CD14-positive monocyte (primary cell): ENCODE results near the gene RASSF1. TPM values are rescaled to one million over a fixed set of nuclear protein-coding genes. Genes with fewer than 3 reads are reported as not detected.

ENCODE experiments used
- DNase-seq, 3 donors: peaks; one replicate each; pipeline ENCODE4 v3.0.0-alpha.2; 2011 to 2022
- H2AFZ ChIP-seq: 2 replicates; pipeline ENCODE4 v1.6.0; 2012; ENCODE audit warnings: mild to moderate bottlenecking, low read depth, low read length, inconsistent platforms; ENCODE audit not compliant: insufficient read depth, poor library complexity, severe bottlenecking
- H3K27ac ChIP-seq, 2 donors: 1 replicate in 1 of 2; 2 replicates in 1 of 2; pipeline ENCODE4 v1.5.1; 2012 to 2013; ENCODE audit warnings: low read length in 2 of 2, control low read depth in 1 of 2, inconsistent platforms in 1 of 2, low read depth in 1 of 2, mild to moderate bottlenecking in 1 of 2
- H3K27me3 ChIP-seq, 2 donors: one replicate each; pipeline versions ENCODE4 v1.6.0 to v1.6.1; 2011 to 2013; ENCODE audit warnings: low read length in 2 of 2; ENCODE audit not compliant: control insufficient read depth in 2 of 2, insufficient read depth in 2 of 2
- H3K36me3 ChIP-seq, 2 donors: replicated peaks in 1 of 2; 1 replicate in 1 of 2; 2 replicates in 1 of 2; pipeline versions ENCODE4 v1.5.1 to v1.6.1; 2012 to 2013; ENCODE audit warnings: low read length in 2 of 2, control low read depth in 1 of 2, inconsistent platforms in 1 of 2, mild to moderate bottlenecking in 1 of 2; ENCODE audit not compliant: insufficient read depth in 2 of 2, control insufficient read depth in 1 of 2
- H3K4me1 ChIP-seq, 2 donors: 1 replicate in 1 of 2; 2 replicates in 1 of 2; pipeline versions ENCODE4 v1.5.1 to v1.6.1; 2012 to 2013; ENCODE audit warnings: low read length in 2 of 2, control low read depth in 1 of 2, inconsistent platforms in 1 of 2, mild to moderate bottlenecking in 1 of 2, moderate library complexity in 1 of 2; ENCODE audit not compliant: insufficient read depth in 2 of 2, control insufficient read depth in 1 of 2
- H3K4me2 ChIP-seq: replicated peaks from 2 replicates; pipeline ENCODE3; 2012; ENCODE audit warnings: low read length, moderate library complexity, mild to moderate bottlenecking; ENCODE audit not compliant: poor library complexity, severe bottlenecking; ENCODE audit errors: extremely low read depth
- H3K4me3 ChIP-seq, 3 experiments: fragments of 200-600 bp in 1 of 3; sonication (generic) in 1 of 3; replicated peaks in 1 of 3; 1 replicate in 2 of 3; 2 replicates in 1 of 3; pipeline ENCODE4 v1.5.1; 2011 to 2013; ENCODE audit warnings: low read length in 3 of 3, mild to moderate bottlenecking in 3 of 3, control low read depth in 2 of 3, low read depth in 2 of 3, inconsistent platforms in 1 of 3, moderate library complexity in 1 of 3
- H3K79me2 ChIP-seq: 2 replicates; pipeline ENCODE4 v1.6.0; 2012; ENCODE audit warnings: mild to moderate bottlenecking, control low read depth, inconsistent platforms, low read length, moderate library complexity; ENCODE audit not compliant: insufficient read depth
- H3K9ac ChIP-seq: 2 replicates; pipeline ENCODE4 v1.6.0; 2017; ENCODE audit warnings: low read length, mild to moderate bottlenecking; ENCODE audit not compliant: insufficient read depth, poor library complexity, severe bottlenecking
- H3K9me3 ChIP-seq, 2 donors: replicated peaks in 1 of 2; 1 replicate in 1 of 2; 2 replicates in 1 of 2; pipeline versions ENCODE4 v1.5.1 to v1.6.1; 2012 to 2013; ENCODE audit warnings: low read length in 2 of 2, control low read depth in 1 of 2; ENCODE audit not compliant: control insufficient read depth in 1 of 2, insufficient read depth in 1 of 2
- H4K20me1 ChIP-seq: 2 replicates; pipeline ENCODE4 v1.6.0; 2012; ENCODE audit warnings: mild to moderate bottlenecking, low read length, control low read depth, moderate library complexity; ENCODE audit not compliant: insufficient read depth
- H3K27ac Mint-ChIP-seq, 7 donors: one replicate each; pipeline ENCODE4 v1.8.0; 2020; ENCODE audit warnings: mild to moderate bottlenecking in 7 of 7, mixed read lengths in 7 of 7, moderate library complexity in 6 of 7, inconsistent platforms in 2 of 7
- H3K27me3 Mint-ChIP-seq, 3 donors: one replicate each; pipeline ENCODE4 v1.8.0; 2021 to 2022; ENCODE audit warnings: low read depth in 3 of 3, mild to moderate bottlenecking in 3 of 3, mixed read lengths in 3 of 3, moderate library complexity in 3 of 3, inconsistent platforms in 1 of 3
- H3K36me3 Mint-ChIP-seq, 2 donors: one replicate each; pipeline ENCODE4 v1.8.0; 2020; ENCODE audit warnings: mixed read lengths in 2 of 2, inconsistent platforms in 1 of 2, mild to moderate bottlenecking in 1 of 2
- H3K4me1 Mint-ChIP-seq: one replicate; pipeline ENCODE4 v1.8.0; 2020; ENCODE audit warnings: mild to moderate bottlenecking, mixed read lengths
- H3K4me3 Mint-ChIP-seq, 2 donors: one replicate each; pipeline ENCODE4 v1.8.0; 2020; ENCODE audit warnings: mild to moderate bottlenecking in 2 of 2, mixed read lengths in 2 of 2, moderate library complexity in 1 of 2
- H3K9me3 Mint-ChIP-seq, 7 donors: one replicate each; pipeline ENCODE4 v1.8.0; 2020 to 2022; ENCODE audit warnings: mixed read lengths in 7 of 7, mild to moderate bottlenecking in 6 of 7, moderate library complexity in 6 of 7, inconsistent platforms in 2 of 7
- WGBS: methylation state at CpG from one replicate; pipeline ENCODE4 v1.1.5; 2013; ENCODE audit warnings: missing lambda C conversion rate; ENCODE audit not compliant: insufficient coverage; 5-methylcytosine and 5-hydroxymethylcytosine counted together
- intact Hi-C, 2 donors: fragments of 100-400 bp; cut with micrococcal nuclease; formaldehyde crosslinking; loops; one replicate each; pipeline versions ENCODE4 v1.15.0 to v1.15.1; 2023
- polyA plus RNA-seq, 3 donors: library from polyadenylated mRNA; depleted of rRNA in 1 of 3; unstranded in 2 of 3; stranded (reverse) in 1 of 3; fragments of 300-500 nt in 2 of 3; fragments of >200 nt in 1 of 3; fragmentation: Illumina TruSeq in 2 of 3; gene quantifications; 1 replicate in 2 of 3; 2 replicates in 1 of 3; pipeline ENCODE4 v1.2.3, GENCODE V29; 2012 to 2021
- TF ChIP-seq, protein P1 (sequence below): fragments of 200-600 bp; IDR thresholded peaks from one replicate; pipeline ENCODE4 v1.8.0; 2022; ENCODE audit warnings: antibody characterized with exemption, mild to moderate bottlenecking

RASSF1 gene
- polyA plus RNA-seq, 3 donors, result 16.0 to 229 (median 24.0) TPM

DNA sequence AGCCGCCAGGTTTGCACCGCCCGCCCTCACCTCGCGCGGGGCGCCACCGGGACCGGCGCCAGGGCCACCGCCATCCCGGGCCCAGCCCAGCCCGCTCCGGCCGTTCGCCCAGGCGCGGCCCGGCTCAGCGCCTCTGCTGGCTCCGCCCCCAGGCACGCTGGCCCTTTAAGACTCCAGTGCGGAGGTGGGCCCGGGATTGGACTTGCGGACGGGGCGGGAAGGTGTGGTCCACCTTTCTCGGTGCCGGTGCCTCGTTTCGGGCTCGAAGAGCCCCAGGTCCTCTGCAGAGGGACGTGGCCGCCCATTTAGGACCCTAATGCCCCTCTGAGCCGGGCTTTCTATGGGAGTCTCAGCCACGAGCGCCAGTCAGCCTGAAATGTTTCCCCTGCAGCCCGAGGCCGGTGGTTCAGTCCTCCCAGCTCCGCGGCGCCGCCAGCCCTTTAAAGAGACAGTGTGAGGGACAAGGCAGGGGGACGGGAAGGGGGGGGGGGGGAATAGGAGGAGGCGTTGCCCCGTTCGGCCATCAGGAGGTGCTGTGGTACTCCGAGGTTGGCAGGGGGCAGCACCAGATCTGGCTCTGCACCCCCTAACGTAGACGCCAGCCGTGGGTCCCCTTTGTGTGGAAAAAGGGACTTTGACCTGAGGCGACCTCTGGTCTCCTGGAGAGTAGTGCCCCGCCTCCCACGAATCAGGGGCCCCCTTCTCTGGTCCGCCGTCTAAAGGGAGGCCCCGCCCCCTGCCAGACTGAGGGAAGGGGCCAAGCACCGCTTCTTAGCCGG, 19.1 kb downstream of the RASSF1 start:
- H3K4me3 Mint-ChIP-seq, result peak overlapping the region; percentile 86 to 91
- Histone ChIP-seq H3K36me3 (peaks cover 0 to 22% of the 10 kb centered on the region in 2 donors), H4K20me1 (peaks cover 4% of the 10 kb centered on the region), H2AFZ (peak overlapping the region; percentile 86), H3K9me3 (no peaks in the 10 kb centered on the region), H3K4me3 (peak overlapping the region; percentile 60 to 90 (median 77)), H3K9ac (peak overlapping the region; percentile 90), H3K27me3 (no peaks in the 10 kb centered on the region), H3K4me1 (peaks cover 83 to 94% of the 10 kb centered on the region in 2 donors), H3K4me2 (peak overlapping the region; percentile 87), H3K27ac (peak overlapping the region; percentile 77 to 97), H3K79me2 (peaks cover 32% of the 10 kb centered on the region)
- peaks cover 0 to 4% (median 2%) of the 10 kb centered on the region in 3 donors for H3K27me3 Mint-ChIP-seq
- peak; percentile 72 to 74 (median 72) for DNase-seq
- TF ChIP-seq, protein P1, sequence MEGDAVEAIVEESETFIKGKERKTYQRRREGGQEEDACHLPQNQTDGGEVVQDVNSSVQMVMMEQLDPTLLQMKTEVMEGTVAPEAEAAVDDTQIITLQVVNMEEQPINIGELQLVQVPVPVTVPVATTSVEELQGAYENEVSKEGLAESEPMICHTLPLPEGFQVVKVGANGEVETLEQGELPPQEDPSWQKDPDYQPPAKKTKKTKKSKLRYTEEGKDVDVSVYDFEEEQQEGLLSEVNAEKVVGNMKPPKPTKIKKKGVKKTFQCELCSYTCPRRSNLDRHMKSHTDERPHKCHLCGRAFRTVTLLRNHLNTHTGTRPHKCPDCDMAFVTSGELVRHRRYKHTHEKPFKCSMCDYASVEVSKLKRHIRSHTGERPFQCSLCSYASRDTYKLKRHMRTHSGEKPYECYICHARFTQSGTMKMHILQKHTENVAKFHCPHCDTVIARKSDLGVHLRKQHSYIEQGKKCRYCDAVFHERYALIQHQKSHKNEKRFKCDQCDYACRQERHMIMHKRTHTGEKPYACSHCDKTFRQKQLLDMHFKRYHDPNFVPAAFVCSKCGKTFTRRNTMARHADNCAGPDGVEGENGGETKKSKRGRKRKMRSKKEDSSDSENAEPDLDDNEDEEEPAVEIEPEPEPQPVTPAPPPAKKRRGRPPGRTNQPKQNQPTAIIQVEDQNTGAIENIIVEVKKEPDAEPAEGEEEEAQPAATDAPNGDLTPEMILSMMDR, result peak; percentile 58
- peak overlapping the region; percentile 85 to 99 (median 97) for H3K27ac Mint-ChIP-seq
- peaks cover 83% of the 10 kb centered on the region for H3K4me1 Mint-ChIP-seq
- no peaks in the 10 kb centered on the region for H3K9me3 Mint-ChIP-seq
- H3K36me3 Mint-ChIP-seq, result peaks cover 16 to 36% of the 10 kb centered on the region in 2 donors
- intact Hi-C loops, result loop anchor here (2.0 kb wide), 1 partner anchor 23 kb away; the partner anchor contains the start of genes HYAL3 (in 2 of the 2) and NAA80 (in 2 of the 2)
- WGBS, result under 1% methylated on average over 52 of the region's 59 CpGs

DNA sequence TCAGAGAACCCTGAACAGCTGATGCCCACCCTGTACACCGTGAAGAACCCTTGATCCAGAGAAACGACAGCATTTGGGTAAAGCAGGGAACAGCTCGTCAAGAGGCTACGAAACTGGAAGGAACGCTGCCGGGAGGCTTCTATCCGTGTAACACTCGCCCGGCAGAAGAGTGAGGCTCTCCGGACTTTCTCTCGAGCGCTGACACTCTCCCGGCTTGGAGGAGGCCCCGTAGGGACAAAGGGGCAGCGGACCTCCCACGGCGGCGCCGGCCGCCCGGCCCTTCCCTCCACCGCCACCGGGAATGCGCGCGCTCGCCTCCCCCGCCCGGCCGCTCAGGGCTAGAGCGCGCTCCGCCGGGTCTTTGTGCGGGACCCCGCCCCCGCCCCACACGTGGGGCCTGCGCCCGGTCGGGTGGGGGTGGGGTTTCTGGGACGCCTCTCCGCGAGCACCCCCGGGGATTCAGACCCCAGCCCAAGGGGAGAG, 19.7 kb downstream of the RASSF1 start:
- Mint-ChIP-seq H3K4me1 (peaks cover 82% of the 10 kb centered on the region), H3K27me3 (peaks cover 0 to 4% (median 2%) of the 10 kb centered on the region in 3 donors), H3K4me3 (peak overlapping the region; percentile 86 to 94), H3K27ac (peak overlapping the region; percentile 38 to 95 (median 88)), H3K9me3 (no peaks in the 10 kb centered on the region), H3K36me3 (peaks cover 18 to 36% of the 10 kb centered on the region in 2 donors)
- Histone ChIP-seq H3K4me2 (peak overlapping the region; percentile 87), H3K4me3 (peak overlapping the region; percentile 60 to 90 (median 77)), H3K27ac (peak overlapping the region; percentile 18 to 97), H3K27me3 (no peaks in the 10 kb centered on the region), H2AFZ (peak overlapping the region; percentile 86), H4K20me1 (peaks cover 4% of the 10 kb centered on the region), H3K9me3 (no peaks in the 10 kb centered on the region), H3K79me2 (peaks cover 26% of the 10 kb centered on the region), H3K9ac (peak overlapping the region; percentile 90), H3K4me1 (peaks cover 80 to 89% of the 10 kb centered on the region in 2 donors), H3K36me3 (peaks cover 0 to 23% of the 10 kb centered on the region in 2 donors)
- TF ChIP-seq, protein P1, result no peak
- 0% methylated on average over 31 of the region's 45 CpGs for WGBS
- DNase-seq, result peak in 2 of 3 donors; percentile 32 to 36
- intact Hi-C loops, result loop anchor here (2.0 kb wide), 1 partner anchor 22 kb away; the partner anchor contains the start of genes HYAL3 (in 2 of the 2) and NAA80 (in 2 of the 2)
